Suppressor macrophage treated with lipopolysaccharide for 1 hour (primary cell): ENCODE results near the gene NFIC.
A peak's percentile ranks its signal among the peaks of the same experiment; 100 is the strongest.
"Not testable (repeated sequence)": the region's sequence is repeated elsewhere in the genome, so short reads cannot be mapped to it uniquely, and the experiment has no call there.

Source experiments
- DNase-seq, 3 donors: peaks; one replicate each; pipeline ENCODE4 v3.0.0-alpha.2; 2020 to 2022

Gene NFIC

GRCh38 chr19:3496392-3497273 lies 130.2 kb downstream of the NFIC start:
- no peak for DNase-seq

- no peak for DNase-seq
Observed at GRCh38 chr19:3497757-3498520, 131.6 kb downstream of the NFIC start.

DNA sequence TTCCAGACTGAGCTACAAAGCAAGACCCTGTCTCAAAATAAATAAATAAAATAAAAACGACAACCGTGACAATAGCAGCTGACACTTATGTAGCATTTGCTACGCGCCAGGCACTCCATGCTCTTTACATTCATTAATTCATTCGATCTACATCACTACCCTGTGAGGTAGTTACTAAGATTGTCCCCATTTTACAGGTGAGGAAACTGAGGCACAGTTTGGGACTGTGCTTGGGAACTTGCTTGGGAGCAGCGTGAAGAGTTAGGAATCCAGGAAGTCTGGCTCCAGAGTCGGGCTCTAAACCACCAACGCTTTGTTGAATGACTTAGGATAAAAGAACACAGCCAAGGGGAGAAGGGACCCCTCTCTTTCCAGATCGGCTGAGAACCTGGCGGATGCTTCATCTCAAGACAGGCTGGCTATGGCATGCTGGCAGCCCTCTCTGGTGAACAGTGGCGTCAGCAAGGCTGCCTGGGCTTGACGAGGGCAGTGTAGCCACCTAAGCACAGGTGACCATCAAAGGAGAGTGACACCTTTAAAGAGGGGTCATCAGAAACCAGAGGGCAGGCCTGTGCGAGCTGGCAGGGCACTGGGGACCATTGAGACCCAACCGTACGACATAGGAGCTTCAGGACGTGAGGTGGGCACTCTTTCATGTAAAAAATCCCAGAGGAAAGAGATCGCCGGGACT lies 133.5 kb downstream of the NFIC start:
- no peak for DNase-seq

GRCh38 chr19:3500429-3501101 lies 134.2 kb downstream of the NFIC start, which contains the start of gene DOHH:
TSS of gene DOHH (minus strand) at chr19:3500674. CDS start at chr19:3496814, 3,860 bp downstream.
- DNase-seq, result peak; percentile 95 to 97 (median 96)

GRCh38 chr19:3501780-3502179 lies 135.4 kb downstream of the NFIC start:
- no peak for DNase-seq

DNA sequence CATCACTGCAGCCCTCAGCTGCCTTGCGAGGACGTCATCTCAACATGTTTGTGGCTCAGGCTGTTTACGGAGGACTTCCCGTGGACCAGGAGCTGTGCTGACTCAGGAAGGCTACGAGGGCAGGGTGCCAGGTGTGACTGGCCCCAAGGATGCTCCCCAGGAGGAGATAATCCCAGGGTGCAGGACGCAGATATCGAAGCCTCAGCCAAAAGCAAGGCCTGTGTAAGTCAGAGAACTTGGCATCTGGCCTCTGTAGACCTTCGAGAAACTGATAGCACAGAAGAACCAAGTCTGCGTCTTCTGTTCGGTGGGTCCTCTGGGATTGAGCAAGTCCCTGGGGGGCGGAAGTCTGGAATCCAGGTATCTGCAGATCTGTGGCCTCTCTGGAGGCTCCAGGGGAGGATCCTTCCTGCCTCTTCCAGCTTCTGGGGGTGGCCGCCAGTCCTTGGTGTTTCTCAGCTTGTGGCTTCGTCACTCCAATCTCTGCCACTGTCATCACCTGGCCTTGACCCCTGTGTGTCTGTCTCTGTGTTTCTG lies 136.7 kb downstream of the NFIC start:
- DNase-seq, result no peak

DNA sequence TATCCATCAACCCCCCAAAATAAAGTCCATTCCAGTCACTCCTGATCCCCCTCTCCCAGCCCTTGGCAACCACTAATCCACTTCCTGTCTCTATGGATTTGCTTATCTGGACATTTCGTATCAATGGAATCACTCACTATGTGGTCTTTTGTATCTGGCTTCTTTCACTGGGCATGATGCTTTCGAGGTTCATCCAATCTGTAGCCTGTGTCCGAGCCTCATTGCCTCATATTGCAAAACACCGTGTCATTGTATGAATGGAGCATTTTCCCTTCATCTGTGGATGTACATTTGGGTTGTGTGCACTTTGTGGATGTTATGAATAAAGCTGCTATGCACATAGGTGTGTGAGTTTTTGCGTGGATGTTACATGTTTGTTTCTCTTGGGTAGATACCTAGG lies 138.4 kb downstream of the NFIC start:
- no peak for DNase-seq

DNA sequence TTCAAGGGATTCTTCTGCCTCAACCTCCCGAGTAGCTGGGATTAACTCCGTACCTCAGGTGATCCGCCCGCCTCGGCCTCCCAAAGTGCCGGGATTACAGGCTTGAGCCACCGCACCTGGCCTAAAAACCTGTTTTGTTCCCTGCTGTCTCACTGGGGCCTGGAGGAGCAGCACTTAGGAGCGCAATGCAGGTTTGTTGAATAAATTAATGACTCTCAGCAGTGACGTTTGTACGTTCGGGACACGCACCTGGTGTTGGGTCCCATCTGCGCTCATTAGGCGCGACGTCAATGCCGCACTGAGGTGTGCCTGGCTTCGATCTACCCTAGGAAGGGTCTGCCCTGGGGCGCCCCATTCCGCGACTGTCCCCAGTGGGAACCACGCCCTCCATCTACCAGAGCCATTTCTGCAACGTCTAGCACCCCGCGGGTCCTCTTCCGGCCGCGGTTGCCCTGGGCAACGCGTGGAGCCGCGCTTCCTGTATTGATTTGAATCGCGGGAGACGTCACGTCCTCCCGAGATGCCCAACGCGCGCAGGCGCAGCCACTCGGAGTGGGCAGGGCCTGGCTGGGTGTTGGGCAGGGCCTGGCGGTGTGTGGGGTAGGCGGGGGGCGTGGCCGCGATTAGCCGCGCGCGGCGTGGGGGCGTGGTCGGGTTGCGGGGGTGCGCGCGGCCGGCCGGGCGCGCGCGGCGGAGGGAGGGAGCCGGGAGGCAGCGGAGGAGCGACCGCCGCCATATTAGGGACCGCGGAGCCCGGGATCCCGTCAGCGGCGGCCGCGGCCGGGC lies 139.4 kb downstream of the NFIC start, which contains the start of gene FZR1:
Gene FZR1 (plus strand): TSS at position 714 of the 786 bp plus-strand sequence. CDS start 16,679 bp downstream, outside the sequence.
- DNase-seq, result peak; percentile 100

GRCh38 chr19:3506384-3507340 lies 140.3 kb downstream of the NFIC start:
- DNase-seq, result peak; percentile 35 to 60 (median 46)

GRCh38 chr19:3507371-3508120 lies 141.2 kb downstream of the NFIC start:
- DNase-seq, result no peak

DNA sequence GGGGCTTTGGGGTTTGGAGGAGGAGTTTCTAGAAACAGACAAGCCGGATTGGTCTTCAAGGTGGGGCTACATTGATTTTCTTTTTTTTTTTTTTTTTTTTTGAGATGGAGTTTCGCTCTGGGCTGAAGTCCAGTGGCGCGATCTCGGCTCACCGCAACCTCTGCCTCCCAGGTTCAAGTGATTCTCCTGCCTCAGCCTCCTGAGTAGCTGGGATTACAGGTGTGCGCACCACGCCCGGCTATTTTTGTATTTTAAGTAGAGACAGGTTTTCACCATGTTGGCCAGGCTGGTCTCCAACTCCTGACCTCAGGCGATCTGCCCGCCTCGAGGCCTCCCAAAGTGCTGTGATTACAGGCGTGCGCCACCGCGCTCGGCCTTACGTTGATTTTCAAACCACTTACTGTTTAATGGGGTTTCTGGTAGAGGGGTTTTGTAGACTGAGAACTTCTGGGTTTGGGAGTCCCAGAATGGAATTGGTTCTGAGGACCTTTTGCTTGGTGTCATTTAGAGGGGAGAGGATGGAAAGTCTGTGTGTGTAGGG lies 141.8 kb downstream of the NFIC start:
- not testable (repeated sequence) for DNase-seq

DNA sequence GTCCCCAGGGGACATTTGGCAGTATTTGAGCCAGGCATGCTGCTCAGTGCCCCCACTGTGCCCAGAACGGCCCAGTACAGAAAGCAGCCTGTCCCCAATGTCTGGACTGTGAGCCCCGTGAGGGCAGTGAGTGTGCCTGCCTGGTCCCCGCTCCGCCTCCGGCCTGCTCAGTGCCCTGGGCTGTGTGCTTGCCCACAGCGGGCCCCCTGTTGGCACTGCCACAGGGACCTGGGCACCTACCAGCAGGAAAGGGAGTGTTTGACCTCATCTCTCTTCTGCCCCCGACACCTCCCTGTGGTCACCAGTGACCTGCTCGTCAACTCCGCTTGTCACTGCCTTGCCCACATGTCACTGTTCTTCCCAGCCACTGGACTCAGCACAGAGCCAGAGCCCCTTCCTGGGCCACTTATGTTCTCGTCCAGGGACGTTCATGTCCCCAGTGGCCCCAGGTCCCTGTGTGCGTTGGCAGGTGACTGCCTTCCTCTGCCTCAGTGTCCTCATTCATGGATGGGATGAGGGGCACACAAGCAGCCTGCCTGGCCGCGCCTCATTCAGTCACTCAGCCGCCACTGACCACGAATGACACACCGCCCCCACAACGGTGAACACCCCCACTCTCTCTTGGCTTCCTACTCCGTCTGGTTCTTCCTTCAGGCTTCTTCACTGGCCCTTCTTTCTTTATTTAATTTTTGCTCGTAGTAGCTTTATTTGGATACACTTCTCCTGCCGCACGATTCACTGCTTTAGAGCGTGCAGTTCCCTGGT lies 142.6 kb downstream of the NFIC start:
- DNase-seq, result peak in 2 of 3 donors; percentile 30 to 32

DNA sequence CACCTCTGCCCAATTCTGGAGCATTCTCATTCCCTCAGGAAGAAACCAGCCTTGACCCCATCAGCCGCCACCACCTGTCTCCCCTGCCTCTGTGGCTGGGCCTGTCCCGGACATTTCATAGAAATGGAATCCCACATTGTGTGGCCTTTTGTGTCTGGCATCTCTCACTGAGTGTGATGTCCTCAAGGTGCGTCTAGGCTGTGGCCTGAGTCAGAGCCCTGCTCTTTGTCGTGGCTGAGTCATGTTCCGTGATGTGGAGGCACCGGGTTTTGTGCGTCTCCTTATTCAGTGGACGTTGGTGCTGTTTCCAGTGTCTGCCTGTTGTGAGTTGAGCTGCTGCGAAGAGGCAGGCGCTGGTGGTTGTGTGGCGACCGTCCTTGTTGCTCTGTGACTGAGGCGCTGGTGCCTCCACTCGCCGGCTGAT lies 143.2 kb downstream of the NFIC start:
- peak in 1 of 3 donors; percentile 14 for DNase-seq

- no peak for DNase-seq
Observed at GRCh38 chr19:3510727-3511126, 144.3 kb downstream of the NFIC start.

- no peak for DNase-seq
Observed at GRCh38 chr19:3511506-3512251, 145.3 kb downstream of the NFIC start.

DNA sequence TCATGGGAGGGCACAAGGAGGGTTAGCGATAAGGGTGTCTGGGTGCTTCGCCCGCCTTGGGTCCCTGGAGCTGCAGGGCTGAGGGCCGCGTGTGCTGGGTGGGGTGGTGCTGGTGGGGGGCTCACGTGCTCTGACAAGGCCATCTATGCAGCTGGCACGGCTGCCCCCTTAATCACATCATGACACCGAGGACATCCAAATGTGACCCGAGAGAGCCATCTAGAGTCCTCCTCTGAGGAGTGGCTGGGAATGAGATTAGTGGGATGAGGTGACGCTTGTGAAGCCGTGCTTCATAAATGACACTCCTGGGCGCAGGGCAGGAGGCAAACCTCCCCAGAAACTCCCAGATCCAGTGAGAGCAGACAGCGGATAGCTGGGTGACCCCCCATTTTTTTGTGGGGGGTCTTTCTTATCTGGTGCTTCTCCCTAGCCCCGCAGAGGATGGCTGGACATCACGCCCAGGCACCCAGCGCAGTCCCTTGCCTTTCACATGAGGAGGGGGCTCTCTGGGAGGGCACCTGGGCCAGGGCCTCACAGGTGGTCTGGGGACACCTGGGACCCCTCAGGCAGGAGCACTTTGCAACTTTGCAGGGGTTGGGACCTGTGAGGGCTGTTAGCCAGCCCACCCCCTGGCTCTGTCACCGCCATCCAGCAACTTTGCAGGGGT lies 146.3 kb downstream of the NFIC start:
- no peak for DNase-seq
